GM13977 (cell line): Measurements from ENCODE around the gene UNC5B.
"Not testable (repeated sequence)": the region's sequence is repeated elsewhere in the genome, so short reads cannot be mapped to it uniquely, and the experiment has no call there.

Experiments used
- DNase-seq: peaks from one replicate; pipeline ENCODE4 v3.0.0; 2012; ENCODE audit warnings: low spot score
- CTCF ChIP-seq: IDR thresholded peaks from 2 replicates; pipeline ENCODE4 v1.5.1; 2012; ENCODE audit warnings: mild to moderate bottlenecking, control low read depth; ENCODE audit not compliant: insufficient read depth; ENCODE audit errors: extremely low read depth, missing control alignments
- in situ Hi-C: fragments of 300-500 bp; cut with MboI; formaldehyde crosslinking; loops from one replicate; pipeline ENCODE4 v1.12.0; 2022; ENCODE audit warnings: low sequenced_read_pairs, low pct_unique_long_range_greater_than_20kb, mixed read lengths, inconsistent platforms; ENCODE audit not compliant: unreplicated experiment

Gene UNC5B

GRCh38 chr10:71294856-71295255 lies 82.5 kb downstream of the UNC5B start:
- TF ChIP-seq CTCF, result no peak
- no peak for DNase-seq
- in situ Hi-C loops, result no loop called here

GRCh38 chr10:71295641-71296040 lies 83.3 kb downstream of the UNC5B start:
- in situ Hi-C loops, result no loop called here

GRCh38 chr10:71296086-71296485 lies 83.7 kb downstream of the UNC5B start:
- in situ Hi-C loops, result no loop called here
- no peak for DNase-seq
- TF ChIP-seq CTCF, result no peak

More at GRCh38 chr10:71295641-71296040, 83.3 kb downstream of the UNC5B start:
- DNase-seq, result no peak
- no peak for TF ChIP-seq CTCF

- in situ Hi-C loops, DNase-seq: not testable (repeated sequence)
These were observed 84.4 kb downstream of the UNC5B start for GRCh38 chr10:71296811-71297210.

DNA sequence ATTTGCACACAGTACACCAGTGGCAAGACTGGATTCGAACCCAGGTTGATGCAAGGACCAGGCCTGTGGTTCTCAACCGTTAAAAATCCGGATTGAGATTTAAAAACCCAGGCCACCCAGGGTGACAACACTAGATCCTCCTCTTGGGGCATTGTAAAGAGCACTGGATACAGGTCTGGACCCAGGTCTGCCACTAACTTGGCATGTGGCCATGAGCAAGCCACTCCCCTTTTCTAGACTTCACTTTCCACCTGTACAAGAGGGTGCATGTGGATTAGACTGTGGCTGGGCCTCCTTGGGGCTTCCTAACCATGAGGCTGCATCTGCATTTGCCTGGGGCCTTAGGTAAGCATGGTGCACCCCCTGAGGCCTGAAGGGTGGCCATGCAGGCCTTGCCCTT lies 85.0 kb downstream of the UNC5B start:
- TF ChIP-seq CTCF, result no peak
- in situ Hi-C loops, result no loop called here

GRCh38 chr10:71299071-71299785 lies 86.9 kb downstream of the UNC5B start:
- in situ Hi-C loops, result no loop called here
- DNase-seq, result no peak
- no peak for TF ChIP-seq CTCF

More for the DNA sequence above, 85.0 kb downstream of the UNC5B start:
- no peak for DNase-seq

GRCh38 chr10:71300555-71301370 lies 88.4 kb downstream of the UNC5B start:
- in situ Hi-C loops, result no loop called here
- no peak for DNase-seq
- TF ChIP-seq CTCF, result no peak
